NCI-H446 (cell line): ENCODE results near the gene RGS6.
"Not testable (repeated sequence)": the region's sequence is repeated elsewhere in the genome, so short reads cannot be mapped to it uniquely, and the experiment has no call there.

ENCODE experiments used
- DNase-seq, 2 experiments: peaks; one replicate each; lab custom pipeline; 2025; lab: John Stamatoyannopoulos, UW

The RGS6 gene

DNA sequence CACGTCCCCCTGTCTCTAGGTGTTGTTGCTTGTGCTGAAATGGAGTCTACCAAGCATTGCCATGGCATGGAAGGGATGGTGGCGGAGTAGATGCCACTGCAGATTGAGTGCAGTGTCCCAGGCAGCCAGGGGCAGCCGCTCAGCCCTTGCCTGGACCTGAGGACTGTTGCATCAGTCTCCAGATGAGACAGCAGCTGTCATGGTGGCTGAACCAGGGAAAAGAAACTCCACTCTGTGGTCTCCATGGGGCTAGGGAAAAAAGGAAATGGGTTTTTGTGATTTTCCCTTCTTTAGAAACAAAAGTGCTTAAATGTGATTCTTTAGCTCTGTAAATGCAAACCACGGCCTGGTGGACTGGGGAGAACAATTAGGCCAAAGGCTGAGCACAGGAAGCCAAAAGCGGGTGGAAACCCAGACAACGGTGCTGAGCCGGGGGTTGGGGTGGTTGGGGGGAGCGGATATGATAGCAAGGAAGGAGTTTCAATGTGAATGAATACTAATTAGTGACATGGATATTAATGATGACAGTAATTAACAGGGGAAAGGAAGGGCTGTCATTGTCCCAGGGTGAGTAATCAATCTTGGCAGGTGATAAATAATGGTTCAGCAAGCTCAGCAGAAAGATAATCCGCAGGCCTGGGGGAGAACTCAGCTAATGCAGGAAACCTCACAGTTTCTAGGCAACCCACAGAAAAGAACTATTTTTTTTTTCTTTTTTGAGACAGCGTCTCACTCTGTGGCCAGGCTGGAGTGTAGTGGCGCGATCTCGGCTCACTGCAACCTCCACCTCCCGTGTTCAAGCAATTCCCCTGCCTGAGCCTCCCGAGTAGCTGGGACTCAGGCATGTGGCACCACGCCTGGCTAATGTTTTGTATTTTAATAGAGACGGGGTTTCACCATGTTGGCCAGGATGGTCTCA is 519.1 kb downstream of the RGS6 start:
- DNase-seq, result no peak

DNA sequence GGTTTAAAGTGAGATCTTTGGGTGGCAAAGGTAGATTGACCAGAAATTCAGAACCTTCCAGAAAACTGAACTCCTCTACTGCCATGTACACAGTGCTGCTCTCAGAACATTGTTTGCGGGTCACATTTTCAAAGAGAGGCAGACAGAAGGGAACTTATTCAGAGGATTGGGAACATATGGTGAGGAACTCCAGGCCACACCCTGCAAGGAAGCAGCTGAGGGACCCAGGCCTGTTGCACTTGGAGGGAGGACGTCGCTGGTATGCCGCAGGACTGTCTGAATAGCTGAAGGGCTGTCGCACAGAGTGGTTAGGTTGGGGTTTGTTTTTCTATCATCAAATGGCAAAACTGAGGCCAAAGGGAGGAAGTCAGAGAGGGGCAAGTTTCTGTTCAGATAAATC is 520.5 kb downstream of the RGS6 start:
- no peak for DNase-seq

DNA sequence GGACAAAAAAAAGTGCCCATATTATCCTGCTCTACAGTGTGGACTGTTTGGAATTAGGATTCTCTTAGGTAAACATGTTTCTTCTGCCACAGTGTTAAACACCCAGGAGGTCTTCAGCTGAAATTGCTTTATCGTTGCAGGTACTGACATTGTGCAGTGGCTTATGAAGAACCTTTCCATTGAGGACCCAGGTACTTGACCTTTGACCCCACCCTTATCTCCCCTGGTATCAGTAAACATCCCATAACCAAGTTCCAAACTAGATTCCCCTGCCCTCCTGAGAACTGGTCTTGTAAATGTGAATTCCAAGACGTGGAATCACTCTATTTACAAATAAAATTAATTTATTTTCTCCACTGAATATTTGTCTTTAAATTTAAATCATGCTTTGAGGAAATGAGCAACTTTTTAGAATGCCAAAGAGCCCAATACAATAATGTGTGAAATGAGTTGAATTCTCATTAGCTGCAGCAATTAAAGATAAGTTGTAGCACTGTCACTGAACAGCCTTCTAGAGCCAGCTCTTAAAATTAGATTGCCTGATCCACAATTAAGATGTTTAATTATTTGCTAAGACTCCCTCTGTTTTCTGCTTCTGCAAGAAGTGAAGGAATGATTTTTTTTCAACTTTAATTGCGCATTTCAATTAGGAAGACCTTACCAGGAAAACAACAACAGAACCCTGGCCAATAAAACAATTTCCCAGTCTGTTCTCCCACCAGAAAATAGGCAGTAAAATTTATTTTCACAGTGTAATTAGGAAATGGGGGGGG is 522.3 kb downstream of the RGS6 start:
- no peak for DNase-seq

DNA sequence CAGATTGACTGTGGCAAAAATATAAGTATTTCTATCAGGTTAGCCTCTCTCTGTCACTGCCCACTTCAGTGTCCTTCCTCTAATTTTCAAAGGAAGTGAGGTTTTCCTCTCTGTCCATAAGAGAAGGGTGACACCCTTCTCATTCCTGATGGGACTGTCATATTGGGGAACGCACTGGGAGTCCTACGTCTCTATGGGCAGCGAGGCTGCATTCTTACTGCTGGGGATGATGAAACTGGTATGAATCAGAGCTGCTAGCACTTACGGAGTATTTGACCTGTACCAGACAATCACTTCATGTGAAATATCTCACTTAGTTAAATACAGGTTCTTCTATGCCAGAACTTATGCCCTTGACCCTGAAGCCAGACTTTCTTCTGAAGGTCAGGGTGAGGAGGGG is 525.4 kb downstream of the RGS6 start:
- no peak for DNase-seq

DNA sequence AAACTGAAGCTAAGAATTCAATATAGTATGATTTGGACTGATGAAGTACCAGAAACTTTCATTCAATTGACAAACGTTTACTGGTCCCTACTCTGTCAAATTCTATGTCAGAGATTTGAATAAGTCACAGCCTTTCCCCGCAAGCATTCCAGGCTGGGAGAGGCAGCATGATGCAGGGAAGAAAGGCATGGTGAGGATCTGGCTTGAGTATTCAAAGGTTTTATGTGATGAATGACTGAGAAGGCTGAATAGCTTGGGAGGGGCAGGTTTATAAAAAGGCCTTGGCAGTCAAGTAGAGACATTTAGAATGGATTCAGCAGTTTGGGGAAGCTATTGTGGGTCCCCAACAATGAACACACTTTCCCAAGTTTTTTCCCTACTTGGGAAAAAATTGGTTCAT is 529.8 kb downstream of the RGS6 start:
- DNase-seq, result no peak

DNA sequence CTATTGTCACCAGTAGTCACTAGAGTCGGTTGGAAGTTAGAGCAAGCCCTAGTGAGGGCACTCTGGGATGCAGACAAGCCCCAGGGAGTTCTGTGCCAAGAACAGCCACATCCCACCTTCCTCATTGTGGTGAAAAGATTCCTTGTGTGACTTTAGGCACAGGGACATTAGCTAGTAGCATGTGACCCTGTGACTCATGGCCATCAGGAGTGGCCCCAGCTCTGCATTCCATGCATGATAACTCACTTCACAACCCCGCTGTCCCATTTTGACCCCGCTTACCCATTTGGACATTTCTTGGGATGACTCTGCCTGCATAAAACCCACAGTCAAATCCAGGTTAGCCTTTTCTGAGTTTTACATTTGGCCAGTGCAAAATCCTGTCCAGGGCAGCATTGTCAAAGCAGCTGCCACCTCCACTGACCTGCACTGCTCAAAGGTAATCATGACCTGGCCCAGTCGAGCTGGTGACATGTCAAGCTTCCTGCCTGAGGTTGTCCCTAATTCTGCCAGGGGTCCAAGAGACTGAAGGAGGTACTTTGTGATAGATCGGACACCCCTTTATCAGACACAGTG is 531.1 kb downstream of the RGS6 start:
- DNase-seq, result no peak

DNA sequence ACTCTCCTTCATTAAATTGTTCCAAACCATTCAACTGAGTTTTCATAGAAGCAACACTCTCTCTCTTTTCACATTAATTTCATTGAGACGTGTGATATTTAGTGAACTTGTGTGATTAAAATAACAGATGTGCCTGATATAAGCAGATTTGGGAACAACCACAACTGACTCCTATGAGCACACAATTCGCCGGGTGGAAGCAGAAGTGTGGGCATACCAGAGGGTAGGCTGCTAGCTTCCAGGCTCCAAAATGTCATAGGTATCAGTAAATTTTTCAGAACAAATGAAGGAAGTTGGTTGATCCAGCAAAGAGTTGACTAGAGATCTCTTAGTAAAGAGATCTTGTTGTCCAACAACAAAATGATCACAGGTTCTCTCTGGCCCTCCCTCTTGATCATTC is 532.0 kb downstream of the RGS6 start:
- DNase-seq, result no peak

DNA sequence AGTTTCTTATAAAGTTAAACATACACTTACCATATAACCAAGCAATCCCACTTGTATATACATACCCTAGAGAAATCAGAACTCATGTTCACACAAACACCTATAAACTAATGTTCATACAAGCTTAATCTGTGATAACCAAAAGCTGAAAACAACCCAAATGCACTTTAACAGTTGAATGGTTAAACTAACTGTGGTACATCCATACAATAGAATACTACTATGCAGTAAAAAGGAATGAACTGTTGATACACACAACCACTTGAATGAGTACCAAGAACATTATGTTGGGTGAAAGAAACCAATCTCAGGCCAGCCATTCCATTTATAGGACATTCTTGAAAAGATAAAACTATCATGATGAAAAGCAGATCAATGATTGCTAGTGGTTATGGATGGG is 534.1 kb downstream of the RGS6 start:
- no peak for DNase-seq

DNA sequence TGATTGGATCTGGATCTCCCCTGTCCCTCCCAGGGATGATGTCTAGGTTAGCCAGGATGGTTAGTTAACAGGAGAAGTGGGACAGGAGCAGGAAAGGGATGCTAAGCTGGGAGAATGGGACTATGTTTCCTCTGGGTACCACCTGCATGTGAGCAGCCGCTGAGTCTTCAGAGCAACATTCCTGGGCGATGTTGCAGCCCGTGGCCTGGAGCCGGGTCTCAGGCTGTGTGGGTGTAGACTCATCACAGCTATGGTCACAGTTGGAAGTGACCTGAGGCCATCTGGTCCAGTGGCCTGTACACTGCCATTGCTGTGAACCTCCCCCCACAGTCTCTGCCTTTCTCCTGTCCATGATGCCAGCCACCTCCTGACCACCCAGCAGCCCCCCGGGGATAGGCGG is 539.1 kb downstream of the RGS6 start:
- no peak for DNase-seq

DNA sequence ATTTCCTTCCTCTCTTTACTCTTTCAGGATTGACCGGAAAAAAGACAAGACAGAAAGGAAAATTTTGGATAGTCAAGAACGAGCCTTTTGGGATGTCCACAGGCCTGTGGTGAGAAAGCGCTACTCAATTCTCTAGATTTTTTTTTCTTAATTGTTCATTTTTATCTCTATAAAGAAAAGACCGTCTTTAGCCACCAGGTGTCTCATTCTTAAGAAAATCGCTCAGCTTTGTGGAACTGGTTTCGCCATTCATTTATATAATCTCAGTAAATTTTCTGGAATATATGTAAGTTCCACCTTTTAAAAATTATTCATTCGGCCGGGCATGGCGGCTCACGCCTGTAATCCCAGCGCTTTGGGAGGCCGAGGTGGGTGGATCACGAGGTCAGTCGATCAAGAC is 540.6 kb downstream of the RGS6 start:
- DNase-seq, result no peak

DNA sequence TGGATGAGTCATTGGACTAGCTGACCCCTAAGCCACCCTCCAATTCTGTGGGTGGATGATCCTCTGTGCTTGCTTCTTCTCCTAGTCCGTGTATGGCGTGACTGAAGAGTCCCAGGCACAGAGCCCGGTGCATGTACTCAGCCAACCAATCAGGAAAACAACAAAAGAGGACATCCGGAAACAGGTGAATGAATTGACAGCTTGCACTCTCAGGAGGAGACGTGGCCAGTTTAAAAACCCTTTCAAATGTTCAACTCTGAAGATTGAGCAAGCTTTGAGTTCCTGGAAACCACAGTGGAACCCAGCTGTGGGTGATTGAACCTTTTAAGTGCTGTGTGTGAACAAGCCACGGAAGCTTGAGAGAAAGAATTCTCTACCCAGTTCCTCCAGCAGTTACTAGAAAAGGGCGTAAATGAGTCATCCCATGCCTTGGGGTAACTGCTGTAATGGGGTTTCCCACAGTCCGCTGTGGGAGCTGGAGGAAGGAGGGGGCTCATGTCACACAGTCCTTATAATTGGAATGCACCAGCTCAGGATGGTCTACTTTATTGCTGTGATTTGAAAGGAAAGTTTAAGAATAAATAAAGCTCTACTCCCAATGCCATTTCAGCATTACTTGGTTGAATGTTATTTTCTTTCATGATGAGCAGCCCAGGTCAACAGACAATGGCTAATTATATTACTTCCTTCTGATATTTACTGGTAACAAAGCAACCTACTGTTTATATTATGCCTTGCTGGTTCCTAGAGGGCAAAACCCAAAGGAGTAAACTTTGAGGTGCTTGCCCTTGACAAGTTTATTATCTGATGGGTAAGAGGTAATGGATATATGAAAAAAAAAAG is 544.6 kb downstream of the RGS6 start:
- no peak for DNase-seq

DNA sequence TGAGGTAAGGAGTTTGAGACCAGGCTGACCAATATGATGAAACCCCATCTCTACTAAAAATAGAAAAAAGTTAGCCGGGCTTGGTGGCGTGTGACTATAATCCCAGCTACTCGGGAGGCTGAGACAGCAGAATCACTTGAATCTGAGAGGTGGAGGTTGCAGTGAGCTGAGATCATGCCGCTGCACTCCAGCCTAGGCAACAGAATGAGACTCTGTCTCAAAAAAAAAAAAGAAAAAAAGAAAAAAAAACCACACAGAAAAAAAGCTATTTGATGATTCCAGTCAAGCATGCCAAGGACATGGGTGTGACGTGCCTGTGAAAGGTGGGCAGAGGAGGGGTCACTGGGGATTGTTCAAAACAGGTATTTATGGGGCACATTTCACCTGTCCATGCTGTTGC is 545.3 kb downstream of the RGS6 start:
- DNase-seq, result not testable (repeated sequence)

DNA sequence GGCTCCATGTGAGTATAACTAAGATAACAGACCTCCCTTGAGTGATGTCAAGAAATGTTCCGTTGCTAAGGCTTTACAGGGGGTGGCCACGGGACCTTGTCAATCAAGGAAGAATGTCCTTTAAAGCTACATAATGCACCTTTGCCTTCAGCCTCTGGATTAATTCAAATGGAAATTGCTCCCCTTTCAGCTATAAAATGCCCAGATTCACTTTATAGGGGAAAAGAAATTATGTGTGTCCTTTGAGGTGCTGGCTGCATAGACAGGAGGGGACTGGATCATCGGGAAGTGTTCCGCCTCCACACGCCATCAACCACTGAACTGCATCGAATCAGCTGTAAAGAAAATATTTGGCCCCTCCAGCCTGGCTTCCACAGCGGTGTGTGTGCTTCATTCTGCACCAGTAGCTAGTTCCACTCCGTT is 546.3 kb downstream of the RGS6 start:
- no peak for DNase-seq

DNA sequence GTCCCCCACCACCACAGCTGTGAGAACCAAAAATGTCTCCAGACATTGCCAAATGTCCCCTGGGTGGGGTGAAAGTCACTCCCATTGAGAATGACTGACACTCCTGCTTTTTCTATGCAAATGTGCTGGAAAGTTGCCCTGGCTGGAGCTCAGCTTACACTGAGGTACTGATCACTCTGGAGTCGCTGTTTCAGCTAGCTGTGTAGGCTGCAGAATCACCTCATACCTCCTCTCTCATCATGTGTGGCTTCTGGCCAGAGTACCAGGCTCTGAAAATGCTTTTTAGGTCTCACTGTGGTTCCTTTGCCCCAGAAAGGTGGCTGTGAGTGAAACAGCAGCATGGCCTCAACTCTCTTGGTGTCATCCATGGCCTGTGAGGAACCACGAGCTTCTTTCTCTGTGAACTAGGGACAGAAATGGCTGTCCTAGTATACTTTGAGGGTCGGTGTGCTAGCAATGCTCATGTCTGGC is 547.3 kb downstream of the RGS6 start:
- DNase-seq, result no peak

DNA sequence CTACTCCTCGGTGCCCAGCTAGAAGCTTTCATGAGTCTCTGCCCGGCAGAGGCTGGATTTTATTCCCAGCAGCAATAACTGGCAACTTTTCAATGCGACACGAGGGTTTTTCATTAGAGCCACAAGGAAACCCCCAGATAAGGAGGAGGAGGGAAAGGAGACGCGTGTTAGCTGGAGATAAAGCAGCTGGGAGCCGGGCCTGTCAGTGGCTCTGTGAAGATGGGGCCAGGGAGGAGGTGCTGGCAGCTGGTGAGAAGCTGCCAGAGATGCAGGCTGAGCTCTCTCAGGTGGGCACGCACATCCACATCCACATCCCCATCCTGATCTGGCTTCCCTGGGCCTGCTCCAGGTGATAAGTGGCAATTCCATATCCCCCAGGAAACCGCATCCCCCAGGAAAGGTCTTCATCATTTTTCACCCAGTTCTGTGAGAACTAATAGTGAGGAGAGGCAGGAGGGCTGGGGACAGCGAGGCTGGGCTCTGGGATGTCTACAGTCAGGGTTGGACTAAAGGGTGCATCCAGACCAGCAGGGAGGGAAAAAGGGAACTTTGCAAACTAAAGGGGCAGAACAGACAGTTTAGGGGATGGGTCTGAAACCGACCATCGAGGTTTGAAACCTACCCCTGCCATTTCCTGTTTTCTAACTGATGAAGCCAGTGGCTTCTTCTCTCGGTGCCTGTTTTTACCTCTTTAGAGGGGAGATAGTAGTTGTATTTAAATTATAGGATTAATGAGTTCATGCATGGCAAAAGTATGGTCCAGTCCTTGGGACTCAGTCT is 548.4 kb downstream of the RGS6 start:
- no peak for DNase-seq

DNA sequence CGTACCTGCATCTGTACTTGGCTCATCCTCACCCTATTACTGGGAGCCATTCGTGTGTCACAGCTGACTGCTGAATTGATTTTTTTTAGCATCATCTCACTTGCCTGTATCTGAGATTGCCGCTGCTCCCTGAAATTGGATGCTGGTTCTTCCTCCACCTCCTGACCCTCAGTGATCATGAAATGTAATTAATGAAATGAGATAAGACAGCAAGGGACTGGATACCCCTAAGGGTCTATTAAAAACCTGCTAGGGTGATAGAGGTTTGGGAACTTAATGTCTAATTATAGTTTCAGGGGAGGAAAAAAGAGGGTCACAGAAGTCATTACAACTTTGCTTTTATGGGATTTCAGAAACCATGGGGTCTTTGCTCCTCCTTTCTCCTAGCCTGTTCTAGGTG is 551.1 kb downstream of the RGS6 start:
- DNase-seq, result no peak

DNA sequence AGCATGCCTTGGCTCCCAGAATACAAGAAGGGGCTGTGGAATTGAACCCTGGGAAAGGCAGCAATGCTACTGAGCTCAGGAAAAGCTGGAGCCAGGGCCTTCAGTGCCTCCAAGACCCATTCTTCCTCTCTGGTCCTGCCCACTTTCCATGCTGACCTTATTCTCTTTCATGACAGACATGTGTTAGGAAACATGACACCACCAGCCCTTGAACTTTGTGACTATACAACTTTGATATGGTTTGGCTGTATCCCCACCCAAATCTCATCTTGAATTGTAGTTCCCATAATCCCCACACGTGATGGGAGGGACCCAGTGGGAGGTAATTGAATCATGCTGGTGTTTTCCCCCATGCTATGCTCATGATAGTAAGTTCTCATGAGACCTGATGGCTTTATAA is 553.5 kb downstream of the RGS6 start:
- no peak for DNase-seq

DNA sequence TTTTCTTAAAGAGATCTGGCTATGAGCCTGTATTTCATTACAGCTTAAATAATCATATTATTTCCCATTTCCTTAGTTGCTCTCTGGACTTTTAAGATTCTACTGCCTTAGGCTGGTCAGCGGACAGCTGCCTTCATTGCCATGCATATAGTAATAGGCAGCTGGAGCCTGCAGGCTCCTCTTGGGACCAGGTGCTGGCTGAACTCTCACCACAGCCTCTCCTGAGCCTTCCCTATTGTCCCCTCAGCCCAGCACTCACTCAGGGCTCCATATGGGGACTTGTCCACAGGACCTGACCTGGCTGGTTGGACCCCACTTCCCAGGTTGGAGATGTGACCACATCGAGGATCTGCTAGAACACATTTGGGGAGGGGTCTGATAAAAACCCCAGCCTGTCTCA is 556.3 kb downstream of the RGS6 start:
- no peak for DNase-seq

DNA sequence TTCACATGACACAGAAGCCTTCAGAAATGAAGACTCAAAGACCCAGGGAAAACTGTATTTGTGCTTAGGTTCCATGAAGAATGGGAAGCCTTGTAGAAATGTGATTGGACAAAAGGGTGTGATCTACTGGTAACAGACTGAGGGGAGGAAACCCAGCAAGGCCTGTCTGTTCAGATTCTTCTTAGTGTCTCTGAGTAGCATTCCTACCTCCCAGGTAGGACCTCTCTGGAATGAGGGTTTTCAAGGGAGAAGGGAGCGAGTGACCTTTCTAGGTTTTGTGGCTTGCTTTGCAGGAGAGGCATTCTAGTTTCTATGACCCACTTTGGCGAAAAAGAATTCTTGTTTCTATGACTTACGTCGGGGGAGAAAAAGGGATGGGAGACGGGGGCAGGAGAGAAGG is 560.0 kb downstream of the RGS6 start:
- DNase-seq, result no peak

DNA sequence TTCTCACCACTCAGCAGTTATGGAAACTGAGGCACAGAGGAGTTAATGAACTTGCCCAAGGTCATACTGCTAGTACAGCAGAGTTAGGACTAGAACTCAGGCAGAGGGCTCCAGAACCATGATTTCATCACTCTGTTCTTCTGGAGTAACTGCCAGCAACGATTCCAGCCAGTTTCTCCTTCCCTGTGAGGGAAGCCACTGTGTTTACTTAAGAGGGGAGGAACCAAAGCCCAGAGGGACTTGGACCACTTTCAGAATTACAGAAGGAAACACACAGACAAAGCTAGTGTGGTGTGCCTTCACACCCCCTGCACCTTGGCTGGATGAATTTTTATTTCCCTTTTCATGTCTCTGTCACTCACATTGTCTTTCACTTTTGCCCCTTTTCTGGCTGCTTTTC is 563.4 kb downstream of the RGS6 start:
- DNase-seq, result no peak

DNA sequence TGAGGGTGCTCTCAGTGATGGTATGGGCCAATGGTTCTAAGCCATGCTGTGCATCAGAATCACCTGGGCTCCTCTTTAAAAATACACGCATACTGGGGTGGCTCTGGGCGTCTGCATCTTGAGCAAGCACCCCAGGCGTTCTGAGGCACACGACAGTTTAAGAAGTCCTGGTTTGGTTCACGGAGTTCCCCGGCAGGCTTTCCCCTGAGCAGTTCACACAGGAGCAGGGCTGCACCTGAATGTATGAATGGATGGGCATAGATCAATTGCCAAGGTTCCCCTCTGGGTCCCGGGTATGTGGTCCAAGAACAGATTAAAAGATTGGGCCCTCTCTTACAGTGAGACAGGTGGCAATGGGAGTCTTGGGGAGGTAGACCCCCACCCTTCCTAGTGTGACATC is 566.4 kb downstream of the RGS6 start:
- DNase-seq, result no peak
